A549 (cell line): Measurements from ENCODE around the gene PI4KA. TPM values are rescaled to one million over a fixed set of nuclear protein-coding genes. Genes with fewer than 3 reads are reported as not detected.

Experiments
- ATAC-seq, 2 experiments: fragments of 200-7000 bp in 1 of 2; fragments of >200 bp in 1 of 2; cut with Nextera tagmentation in 1 of 2; cut with Tn5 transposase in 1 of 2; 3 replicates each; pipeline versions ENCODE4 v1.8.0 to v1.9.1; 2018 to 2020; ENCODE audit warnings: mild to moderate bottlenecking in 1 of 2, moderate library complexity in 1 of 2
- CTCF ChIA-PET: fragments of 300-600 bp; sonication (Branson Sonifier 250); formaldehyde crosslinking; extraction: SDS; loops from one replicate; lab custom pipeline; 2021; ENCODE audit warnings: antibody characterized with exemption, inconsistent platforms; lab: Yijun Ruan, JAX
- POLR2A ChIA-PET: fragments of 350-600 bp; formaldehyde crosslinking; extraction: SDS; loops from one replicate; lab custom pipeline; 2021; ENCODE audit warnings: antibody characterized with exemption, inconsistent platforms; lab: Yijun Ruan, JAX
- DNase-seq, 2 experiments: peaks; one replicate each; pipeline versions ENCODE4 v3.0.0 to v3.0.0-alpha.2; 2011 to 2016; ENCODE audit warnings: low read depth in 1 of 2, low spot score in 1 of 2
- FAIRE-seq: peaks from 2 replicates; lab custom pipeline; 2011; peaks lifted over from hg19 to GRCh38; lab: Jason Lieb, UNC
- H3K27ac ChIP-seq, 2 experiments: fragments of >200 bp; sonication (Bioruptor Twin); formaldehyde crosslinking; 3 replicates each; pipeline ENCODE4 v1.5.1; 2016 to 2017
- H3K4me1 ChIP-seq: fragments of >200 bp; sonication (Bioruptor Twin); formaldehyde crosslinking; 3 replicates; pipeline ENCODE4 v1.6.1; 2016
- H3K4me2 ChIP-seq: fragments of >200 bp; sonication (Bioruptor Twin); formaldehyde crosslinking; 3 replicates; pipeline ENCODE4 v1.6.1; 2016
- H3K4me3 ChIP-seq: fragments of >200 bp; sonication (Bioruptor Twin); formaldehyde crosslinking; 3 replicates; pipeline ENCODE4 v1.5.1; 2016
- H3K9me3 ChIP-seq: fragments of >200 bp; sonication (Bioruptor Twin); formaldehyde crosslinking; 3 replicates; pipeline ENCODE4 v1.6.1; 2016
- CEBPB ChIP-seq, 2 experiments: fragments of >200 bp in 1 of 2; sonication (Bioruptor Twin) in 1 of 2; formaldehyde crosslinking in 1 of 2; IDR thresholded peaks; 2 replicates each; pipeline ENCODE4 v1.6.1; 2012 to 2016
- CHD4 ChIP-seq: fragments of 200-600 bp; sonication (generic); IDR thresholded peaks from 2 replicates; pipeline ENCODE4 v1.6.1; 2016; ENCODE audit warnings: antibody characterized with exemption, mild to moderate bottlenecking, borderline replicate concordance
- ELK1 ChIP-seq: fragments of 150-350 bp; IDR thresholded peaks from 2 replicates; pipeline ENCODE4 v1.6.1; 2014; ENCODE audit warnings: low read depth, mild to moderate bottlenecking, low read length
- HMGXB4 ChIP-seq: fragments of 250-450 bp; sonication (Bioruptor Pico); IDR thresholded peaks from 2 replicates; pipeline ENCODE4 v1.5.0; 2021; ENCODE audit warnings: mild to moderate bottlenecking, moderate library complexity, borderline replicate concordance
- HOXA7 ChIP-seq: fragments of 250-450 bp; sonication (Bioruptor Pico); IDR thresholded peaks from 2 replicates; pipeline ENCODE4 v1.5.0; 2020; ENCODE audit warnings: mild to moderate bottlenecking, moderate library complexity
- JUN ChIP-seq, 2 experiments: fragments of >200 bp; sonication (Bioruptor Twin); formaldehyde crosslinking; IDR thresholded peaks; 2 replicates in 1 of 2; 3 replicates in 1 of 2; pipeline ENCODE4 v1.6.1; 2016 to 2017
- JUNB ChIP-seq: fragments of >200 bp; sonication (Bioruptor Twin); formaldehyde crosslinking; IDR thresholded peaks from 2 replicates; pipeline ENCODE4 v1.6.1; 2016
- MYC ChIP-seq: IDR thresholded peaks from 2 replicates; pipeline ENCODE4 v1.6.1; 2012; ENCODE audit warnings: mild to moderate bottlenecking, inconsistent platforms, low read length, improper control_type of control experiment, borderline replicate concordance
- NPAS2 ChIP-seq: fragments of 250-450 bp; sonication (Bioruptor Pico); IDR thresholded peaks from 2 replicates; pipeline ENCODE4 v1.8.0; 2022; ENCODE audit warnings: mild to moderate bottlenecking, moderate library complexity, borderline replicate concordance
- NR3C1 ChIP-seq: fragments of >200 bp; sonication (Bioruptor Twin); formaldehyde crosslinking; IDR thresholded peaks from 3 replicates; pipeline ENCODE4 v1.6.1; 2017
- PHF8 ChIP-seq: fragments of 200-600 bp; sonication (generic); IDR thresholded peaks from 2 replicates; pipeline ENCODE4 v1.6.1; 2016; ENCODE audit warnings: low read depth, mild to moderate bottlenecking, antibody characterized with exemption, moderate library complexity, borderline replicate concordance
- POLR2AphosphoS2 ChIP-seq: conservative IDR thresholded peaks from 2 replicates; pipeline ENCODE4 v1.6.1; 2012; ENCODE audit warnings: low read length, improper control_type of control experiment, inconsistent platforms
- RAD21 ChIP-seq, 2 experiments: fragments of >200 bp in 1 of 2; sonication (Bioruptor Twin) in 1 of 2; formaldehyde crosslinking in 1 of 2; IDR thresholded peaks in 1 of 2; conservative IDR thresholded peaks in 1 of 2; 2 replicates in 1 of 2; 3 replicates in 1 of 2; pipeline ENCODE4 v1.6.1; 2012 to 2018; ENCODE audit warnings: inconsistent platforms in 1 of 2
- RFX5 ChIP-seq: fragments of 450-650 bp; IDR thresholded peaks from 2 replicates; pipeline ENCODE4 v1.7.1; 2014; ENCODE audit warnings: antibody characterized with exemption, mild to moderate bottlenecking, moderate library complexity
- RNF2 ChIP-seq: fragments of 200-600 bp; sonication (generic); IDR thresholded peaks from 2 replicates; pipeline ENCODE4 v1.6.1; 2016; ENCODE audit warnings: low read depth, mild to moderate bottlenecking, antibody characterized with exemption, moderate library complexity, borderline replicate concordance
- SREBF2 ChIP-seq: fragments of 450-650 bp; IDR thresholded peaks from 2 replicates; pipeline ENCODE4 v1.6.1; 2014; ENCODE audit warnings: mild to moderate bottlenecking, moderate library complexity
- ZC3H11A ChIP-seq: fragments of 450-650 bp; IDR thresholded peaks from 2 replicates; pipeline ENCODE4 v1.6.1; 2014; ENCODE audit warnings: antibody characterized with exemption, mild to moderate bottlenecking
- ZFP36 ChIP-seq: fragments of 450-650 bp; IDR thresholded peaks from 2 replicates; pipeline ENCODE4 v1.6.1; 2014; ENCODE audit warnings: borderline replicate concordance; ENCODE audit not compliant: partially characterized antibody
- ZNF302 ChIP-seq: fragments of 250-450 bp; sonication (Bioruptor Pico); IDR thresholded peaks from 2 replicates; pipeline ENCODE4 v1.9.0; 2021; ENCODE audit warnings: inconsistent platforms, mild to moderate bottlenecking, moderate library complexity
- WGBS: methylation state at CpG from one replicate; pipeline ENCODE4 v1.1.6; 2017; ENCODE audit errors: missing lambda C conversion rate; 5-methylcytosine and 5-hydroxymethylcytosine counted together
- polyA plus RNA-seq, 4 experiments: library from polyadenylated mRNA; depleted of rRNA in 3 of 4; stranded (reverse); fragments of >200 nt; fragmentation: RNase III in 1 of 4; extraction: RNeasy Plus Mini Kit Qiagen cat#74134 plus additional on column Dnase treatment in 1 of 4; gene quantifications; 2 replicates in 3 of 4; 3 replicates in 1 of 4; pipeline ENCODE4 v1.2.3, GENCODE V29; 2011 to 2017

PI4KA gene
- polyA plus RNA-seq, 2 of the 4 experiments (the other 2 are of a cell fraction), result 14.4 to 21.3 TPM

- Histone ChIP-seq H3K4me1 (no peaks in the 10 kb centered on the region), H3K4me3 (no peak overlapping the region), H3K27ac (no peak overlapping the region), H3K9me3 (no peaks in the 10 kb centered on the region), H3K4me2 (no peak overlapping the region)
- TF ChIP-seq NPAS2 (CRISPR knock-in tag) (no peak), ZC3H11A (no peak), MYC (no peak), RNF2 (0 out of 2 replicates have a peak, but pooled peaks have one; percentile 16)
- ATAC-seq (no peak), FAIRE-seq (no peak), DNase-seq (no peak)
- ChIA-PET CTCF (interaction anchor here (1.0 kb wide), 1 partner anchor 22 kb away, joined by 3 read pairs; no protein-coding TSS in a partner anchor), POLR2A (no interaction called here)
- 48% methylated on average over 6 of the region's 6 CpGs for WGBS
Measured at GRCh38 chr22:20660441-20661054, 198.1 kb downstream of the PI4KA start.

- Histone ChIP-seq H3K27ac (no peak overlapping the region), H3K4me2 (no peak overlapping the region), H3K4me3 (no peak overlapping the region), H3K9me3 (no peaks in the 10 kb centered on the region), H3K4me1 (no peaks in the 10 kb centered on the region)
- ATAC-seq (no peak), FAIRE-seq (no peak), DNase-seq (no peak)
- TF ChIP-seq CEBPB (IDR thresholded peaks at IDR 0.05) (no peak), RFX5 (no peak), JUNB (no peak)
- 1% methylated on average over 2 of the region's 2 CpGs for WGBS
- CTCF ChIA-PET, result interaction anchor here (1.0 kb wide), 1 partner anchor 21 kb away, joined by 3 read pairs; no protein-coding TSS in a partner anchor
- POLR2A ChIA-PET, result no interaction called here
Measured at GRCh38 chr22:20659920-20660319, 198.7 kb downstream of the PI4KA start.

GRCh38 chr22:20659258-20659657, 199.4 kb downstream of the PI4KA start:
- H3K4me2 ChIP-seq, result no peak overlapping the region
- no peaks in the 10 kb centered on the region for H3K9me3 ChIP-seq
- WGBS, result no CpG with 5 or more reads among the region's 1 CpG
- H3K4me1 ChIP-seq, result no peaks in the 10 kb centered on the region
- no peak overlapping the region for H3K4me3 ChIP-seq
- ATAC-seq (no peak), DNase-seq (no peak), FAIRE-seq (no peak)
- no peak overlapping the region for H3K27ac ChIP-seq
- ChIA-PET POLR2A (no interaction called here), CTCF (interaction anchor here (1.0 kb wide), 1 partner anchor 20 kb away, joined by 3 read pairs; no protein-coding TSS in a partner anchor)
- TF ChIP-seq SREBF2 (no peak), RAD21 (conservative IDR thresholded peaks at IDR 0.05 in 1 of 2, IDR thresholded peaks at IDR 0.05 in 1 of 2) (no peak), ZNF302 (no peak), HOXA7 (CRISPR knock-in tag) (no peak), POLR2AphosphoS2 (no peak), RFX5 (no peak), NR3C1 (no peak), CHD4 (no peak), ELK1 (no peak), ZFP36 (no peak), JUN (IDR thresholded peaks at IDR 0.05) (no peak), HMGXB4 (CRISPR knock-in tag) (no peak), PHF8 (no peak), ZC3H11A (no peak)
